Neural crest cell (in vitro differentiated cells): Measurements from ENCODE around the gene MYL7. TPM values are rescaled to one million over a fixed set of nuclear protein-coding genes. Genes with fewer than 3 reads are reported as not detected.

Source experiments
- DNase-seq: peaks from one replicate; pipeline ENCODE4 v3.0.0; 2021; ENCODE audit warnings: low read depth, mixed read lengths, low spot score
- H3K27ac Mint-ChIP-seq: one replicate; pipeline ENCODE4 v1.8.0; 2021; ENCODE audit warnings: mild to moderate bottlenecking, mixed read lengths; ENCODE audit not compliant: unreplicated experiment
- H3K27me3 Mint-ChIP-seq: 2 replicates; pipeline ENCODE4 v1.8.0; 2021; ENCODE audit warnings: low read depth, mild to moderate bottlenecking, mixed read lengths
- H3K36me3 Mint-ChIP-seq: 2 replicates; pipeline ENCODE4 v1.8.0; 2021; ENCODE audit warnings: low read depth, mild to moderate bottlenecking, mixed read lengths
- H3K4me1 Mint-ChIP-seq: 2 replicates; pipeline ENCODE4 v1.8.0; 2021; ENCODE audit warnings: mixed read lengths
- H3K4me3 Mint-ChIP-seq: one replicate; pipeline ENCODE4 v1.8.0; 2021; ENCODE audit warnings: mild to moderate bottlenecking, mixed read lengths
- H3K9me3 Mint-ChIP-seq: 2 replicates; pipeline ENCODE4 v1.8.0; 2021; ENCODE audit warnings: mixed read lengths
- total RNA-seq: library from RNA; stranded (reverse); gene quantifications from 2 replicates; pipeline ENCODE4 v1.2.1, GENCODE V29; 2021
- TF ChIP-seq, protein P1 (sequence below): fragments of 200-600 bp; sonication (generic); conservative IDR thresholded peaks from 2 replicates; pipeline ENCODE4 v1.5.0; 2021; ENCODE audit warnings: antibody characterized with exemption, mild to moderate bottlenecking

MYL7 gene
- total RNA-seq, 1 donor from 2014 or later = not detected

DNA sequence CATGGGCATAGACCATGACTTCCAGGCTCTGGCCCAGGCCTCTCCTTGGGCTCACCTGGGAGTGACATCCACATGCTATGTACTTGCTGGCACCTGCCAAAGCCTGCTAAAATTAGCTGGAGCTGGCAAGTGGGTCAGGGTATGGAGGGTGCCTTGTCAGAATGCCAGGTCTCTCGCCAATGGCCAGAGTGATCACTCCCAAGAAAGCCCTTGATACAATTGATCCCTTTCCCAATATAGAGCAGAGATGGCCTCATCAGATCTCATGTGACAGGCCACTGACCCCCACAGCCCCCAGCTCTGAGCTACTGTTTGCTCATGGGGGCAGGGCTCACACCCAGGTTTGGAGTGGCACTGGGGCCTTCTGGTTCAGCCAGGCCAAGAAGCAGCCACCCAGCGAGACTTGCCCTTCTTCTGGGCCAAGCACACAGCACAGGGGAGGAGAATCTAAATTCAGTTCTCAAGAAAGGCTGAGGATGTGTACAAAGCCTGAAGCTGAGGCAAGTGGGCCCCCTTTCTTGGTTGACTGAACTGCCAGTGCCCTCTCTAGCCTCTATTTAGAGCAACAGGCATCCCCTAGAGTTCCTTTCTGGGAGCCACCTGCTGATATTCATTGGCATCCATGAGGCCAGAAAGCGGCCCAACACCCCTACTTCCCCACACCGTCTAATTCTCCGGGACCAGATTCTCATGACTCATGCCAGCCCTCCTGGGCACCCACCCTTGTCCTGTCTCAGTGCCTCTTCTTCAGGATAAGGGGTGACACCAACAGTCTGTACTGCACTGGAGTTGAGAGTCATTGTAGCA lies 18.9 kb upstream of the MYL7 start:
- no peak for DNase-seq
- TF ChIP-seq, protein P1, sequence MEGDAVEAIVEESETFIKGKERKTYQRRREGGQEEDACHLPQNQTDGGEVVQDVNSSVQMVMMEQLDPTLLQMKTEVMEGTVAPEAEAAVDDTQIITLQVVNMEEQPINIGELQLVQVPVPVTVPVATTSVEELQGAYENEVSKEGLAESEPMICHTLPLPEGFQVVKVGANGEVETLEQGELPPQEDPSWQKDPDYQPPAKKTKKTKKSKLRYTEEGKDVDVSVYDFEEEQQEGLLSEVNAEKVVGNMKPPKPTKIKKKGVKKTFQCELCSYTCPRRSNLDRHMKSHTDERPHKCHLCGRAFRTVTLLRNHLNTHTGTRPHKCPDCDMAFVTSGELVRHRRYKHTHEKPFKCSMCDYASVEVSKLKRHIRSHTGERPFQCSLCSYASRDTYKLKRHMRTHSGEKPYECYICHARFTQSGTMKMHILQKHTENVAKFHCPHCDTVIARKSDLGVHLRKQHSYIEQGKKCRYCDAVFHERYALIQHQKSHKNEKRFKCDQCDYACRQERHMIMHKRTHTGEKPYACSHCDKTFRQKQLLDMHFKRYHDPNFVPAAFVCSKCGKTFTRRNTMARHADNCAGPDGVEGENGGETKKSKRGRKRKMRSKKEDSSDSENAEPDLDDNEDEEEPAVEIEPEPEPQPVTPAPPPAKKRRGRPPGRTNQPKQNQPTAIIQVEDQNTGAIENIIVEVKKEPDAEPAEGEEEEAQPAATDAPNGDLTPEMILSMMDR = no peak

GRCh38 chr7:44158873-44159631 lies 17.9 kb upstream of the MYL7 start:
- no peaks in the 10 kb centered on the region for H3K36me3 Mint-ChIP-seq
- H3K4me1 Mint-ChIP-seq = no peaks in the 10 kb centered on the region
- H3K27ac Mint-ChIP-seq = no peak overlapping the region
- H3K27me3 Mint-ChIP-seq = no peaks in the 10 kb centered on the region
- TF ChIP-seq, protein P1 = no peak
- no peak overlapping the region for H3K4me3 Mint-ChIP-seq
- no peak for DNase-seq
- peaks cover 3% of the 10 kb centered on the region for H3K9me3 Mint-ChIP-seq

More for the DNA sequence above, 18.9 kb upstream of the MYL7 start:
- H3K27me3 Mint-ChIP-seq = peaks cover 4% of the 10 kb centered on the region
- H3K9me3 Mint-ChIP-seq = peaks cover 3% of the 10 kb centered on the region
- no peak overlapping the region for H3K27ac Mint-ChIP-seq
- H3K36me3 Mint-ChIP-seq = no peaks in the 10 kb centered on the region
- no peak overlapping the region for H3K4me3 Mint-ChIP-seq
- no peaks in the 10 kb centered on the region for H3K4me1 Mint-ChIP-seq

DNA sequence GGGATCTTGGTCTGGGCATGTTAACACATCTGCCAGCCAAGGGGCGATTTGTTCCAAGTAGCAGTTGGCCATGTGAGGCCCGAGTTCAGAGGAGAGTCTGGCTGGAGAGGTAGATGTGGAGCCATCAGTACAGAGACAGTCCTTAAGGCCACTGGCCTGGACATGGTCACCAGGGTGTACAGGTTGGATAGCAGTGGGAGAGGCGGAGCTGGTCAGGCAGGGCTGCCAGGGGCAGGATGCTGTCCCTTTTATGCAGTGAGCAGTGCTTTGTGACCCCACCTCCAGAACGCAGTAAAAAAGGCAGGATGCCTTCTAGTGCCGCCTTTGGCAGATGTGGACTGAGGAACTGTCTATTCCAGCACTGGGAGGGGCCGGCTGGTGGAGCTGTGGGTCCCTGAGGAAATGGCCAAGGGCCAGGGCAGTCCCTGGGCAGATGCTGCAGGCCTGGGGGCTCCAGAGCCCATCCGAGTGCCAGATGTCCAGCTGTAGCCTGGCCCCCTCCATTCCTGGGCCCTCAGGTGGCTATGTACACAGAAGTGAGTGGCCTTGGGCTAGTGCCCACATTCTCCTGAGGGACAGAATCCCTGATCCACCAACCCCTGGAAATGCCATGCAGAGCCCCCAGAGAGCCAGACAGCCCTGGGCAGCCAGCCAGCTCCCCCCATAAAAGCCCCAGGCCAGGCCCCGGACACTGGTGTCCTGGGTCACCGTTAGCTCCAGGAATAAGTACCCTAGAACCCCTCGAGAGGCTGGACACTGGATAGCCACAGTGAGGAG lies 17.2 kb upstream of the MYL7 start:
- Mint-ChIP-seq H3K9me3 (peaks cover 3% of the 10 kb centered on the region), H3K27ac (no peak overlapping the region), H3K36me3 (no peaks in the 10 kb centered on the region), H3K4me1 (no peaks in the 10 kb centered on the region), H3K27me3 (no peaks in the 10 kb centered on the region), H3K4me3 (no peak overlapping the region)
- DNase-seq = no peak
- TF ChIP-seq, protein P1 = no peak

- Mint-ChIP-seq H3K27me3 (no peaks in the 10 kb centered on the region), H3K36me3 (no peaks in the 10 kb centered on the region), H3K27ac (no peak overlapping the region), H3K4me3 (no peak overlapping the region), H3K9me3 (no peaks in the 10 kb centered on the region), H3K4me1 (no peaks in the 10 kb centered on the region)
- DNase-seq = no peak
- TF ChIP-seq, protein P1 = no peak
Measured at GRCh38 chr7:44157116-44158080, 16.3 kb upstream of the MYL7 start.
